GM18498 (cell line): ENCODE results near the gene TTC7B.

ENCODE experiments used
- ATAC-seq: cut with Tn5 transposase; IDR thresholded peaks from one replicate; pipeline ENCODE4 v1.9.1; 2021; ENCODE audit warnings: mild to moderate bottlenecking, moderate library complexity; ENCODE audit not compliant: unreplicated experiment

Gene TTC7B

GRCh38 chr14:90651976-90652560 lies 164.2 kb downstream of the TTC7B start:
- ATAC-seq: no peak

GRCh38 chr14:90651271-90651804 lies 164.9 kb downstream of the TTC7B start:
- no peak for ATAC-seq

GRCh38 chr14:90649557-90650135 lies 166.6 kb downstream of the TTC7B start:
- ATAC-seq: no peak

GRCh38 chr14:90649083-90649482 lies 167.1 kb downstream of the TTC7B start:
- no peak for ATAC-seq

- no peak for ATAC-seq
Observed at GRCh38 chr14:90648421-90648820, 167.8 kb downstream of the TTC7B start.

- no peak for ATAC-seq
Observed at GRCh38 chr14:90647473-90648005, 168.7 kb downstream of the TTC7B start.

GRCh38 chr14:90645842-90646443 lies 170.3 kb downstream of the TTC7B start:
- no peak for ATAC-seq

GRCh38 chr14:90644882-90645281 lies 171.3 kb downstream of the TTC7B start:
- no peak for ATAC-seq

- no peak for ATAC-seq
Observed at GRCh38 chr14:90643982-90644670, 172.1 kb downstream of the TTC7B start.

- ATAC-seq: no peak
Observed at GRCh38 chr14:90642244-90642717, 173.9 kb downstream of the TTC7B start.

- ATAC-seq: no peak
Observed at GRCh38 chr14:90641615-90642243, 174.5 kb downstream of the TTC7B start.

- no peak for ATAC-seq
Observed at GRCh38 chr14:90641168-90641567, 175.1 kb downstream of the TTC7B start.

- no peak for ATAC-seq
Observed at GRCh38 chr14:90639641-90640040, 176.6 kb downstream of the TTC7B start.

GRCh38 chr14:90632871-90633270 lies 183.4 kb downstream of the TTC7B start:
- ATAC-seq: no peak

GRCh38 chr14:90632451-90632850 lies 183.8 kb downstream of the TTC7B start:
- no peak for ATAC-seq

GRCh38 chr14:90630171-90630806 lies 185.9 kb downstream of the TTC7B start:
- ATAC-seq: no peak

- no peak for ATAC-seq
Observed at GRCh38 chr14:90629471-90629870, 186.8 kb downstream of the TTC7B start.

GRCh38 chr14:90628825-90629224 lies 187.4 kb downstream of the TTC7B start:
- no peak for ATAC-seq

- ATAC-seq: no peak
Observed at GRCh38 chr14:90627478-90627877, 188.8 kb downstream of the TTC7B start.

GRCh38 chr14:90626550-90626949 lies 189.7 kb downstream of the TTC7B start:
- ATAC-seq: no peak
